MM.1S (cell line): ENCODE data around the gene DPP6.

Experiments
- CTCF ChIP-seq: fragments of 300-600 bp; sonication (generic); IDR thresholded peaks from 2 replicates; pipeline ENCODE4 v1.5.1; 2016; ENCODE audit warnings: antibody characterized with exemption, low read length, mixed read lengths
- EZH2 ChIP-seq: fragments of 300-600 bp; sonication (generic); optimal IDR thresholded peaks from 2 replicates; pipeline ENCODE3; 2017; ENCODE audit warnings: low read depth, mild to moderate bottlenecking, antibody characterized with exemption, low read length, mixed read lengths
- EZH2phosphoT487 ChIP-seq: fragments of 300-600 bp; sonication (generic); IDR thresholded peaks from 2 replicates; pipeline ENCODE4 v1.6.1; 2018; ENCODE audit warnings: antibody characterized with exemption, low read length

GRCh38 chr7:154651501-154651900 is 599.3 kb downstream of the DPP6 start:
- no peak for TF ChIP-seq EZH2
- TF ChIP-seq CTCF: no peak
- TF ChIP-seq EZH2phosphoT487: no peak
